HepG2 (cell line): ENCODE data around the gene SLC19A3. TPM values are rescaled to one million over a fixed set of nuclear protein-coding genes. Genes with fewer than 3 reads are reported as not detected.

Experiments
- GFI1 ChIP-seq: sonication (generic); formaldehyde crosslinking; IDR thresholded peaks from 2 replicates; pipeline ENCODE4 v1.5.0; 2020; ENCODE audit warnings: missing genetic modification reagents, mild to moderate bottlenecking, borderline replicate concordance
- MED13 ChIP-seq: sonication (generic); formaldehyde crosslinking; IDR thresholded peaks from 2 replicates; pipeline ENCODE4 v1.5.0; 2020; ENCODE audit warnings: missing genetic modification reagents
- NCOA1 ChIP-seq: sonication (generic); formaldehyde crosslinking; IDR thresholded peaks from 2 replicates; pipeline ENCODE4 v1.9.0; 2021; ENCODE audit warnings: missing genetic modification reagents
- SNAI1 ChIP-seq: sonication (generic); formaldehyde crosslinking; IDR thresholded peaks from 2 replicates; pipeline ENCODE4 v1.5.0; 2020; ENCODE audit warnings: mild to moderate bottlenecking, missing genetic modification reagents, borderline replicate concordance
- TCF7 ChIP-seq: sonication (generic); IDR thresholded peaks from 2 replicates; pipeline ENCODE4 v1.6.1; 2016; ENCODE audit warnings: antibody characterized with exemption, low read depth
- ZFAT ChIP-seq: sonication (generic); formaldehyde crosslinking; conservative IDR thresholded peaks from 2 replicates; pipeline ENCODE4 v1.8.1; 2023; ENCODE audit warnings: missing genetic modification reagents, inconsistent platforms
- ZFP62 ChIP-seq: sonication (generic); formaldehyde crosslinking; IDR thresholded peaks from 2 replicates; pipeline ENCODE4 v1.4.0; 2020; ENCODE audit warnings: missing genetic modification reagents
- ZFP82 ChIP-seq: sonication (generic); formaldehyde crosslinking; IDR thresholded peaks from 2 replicates; pipeline ENCODE4 v1.5.1; 2020; ENCODE audit warnings: mild to moderate bottlenecking, missing genetic modification reagents, borderline replicate concordance
- ZNF230 ChIP-seq: sonication (generic); formaldehyde crosslinking; IDR thresholded peaks from 2 replicates; pipeline ENCODE4 v1.4.0; 2020; ENCODE audit warnings: mild to moderate bottlenecking, missing genetic modification reagents
- ZNF549 ChIP-seq: sonication (generic); formaldehyde crosslinking; IDR thresholded peaks from 2 replicates; pipeline ENCODE4 v1.5.0; 2020; ENCODE audit warnings: missing genetic modification reagents
- ZNF660 ChIP-seq: sonication (generic); formaldehyde crosslinking; IDR thresholded peaks from 2 replicates; pipeline ENCODE4 v1.5.1; 2020; ENCODE audit warnings: mild to moderate bottlenecking, low read depth, missing genetic modification reagents, borderline replicate concordance
- polyA plus RNA-seq, 8 experiments: library from polyadenylated mRNA; depleted of rRNA in 3 of 8; stranded (reverse) in 7 of 8; unstranded in 1 of 8; fragments of >200 nt; fragmentation: Illumina TruSeq in 4 of 8; extraction: Trizol in 4 of 8; gene quantifications; 2 replicates each; pipeline versions ENCODE4 v1.2.1 to v1.2.3, GENCODE V29; 2011 to 2016; ENCODE audit warnings: low read depth in 4 of 8, missing spikeins in 1 of 8, mixed read lengths in 1 of 8; ENCODE audit not compliant: insufficient read depth in 1 of 8
- total RNA-seq, 5 experiments: library from RNA; depleted of rRNA; stranded (reverse); fragments of >200 nt; fragmentation: Illumina TruSeq; extraction: Trizol; gene quantifications; 2 replicates each; pipeline ENCODE4 v1.2.3, GENCODE V29; 2016; ENCODE audit warnings: low read depth in 1 of 5
- TF ChIP-seq, protein P1 (sequence below): sonication (generic); formaldehyde crosslinking; IDR thresholded peaks from 2 replicates; pipeline ENCODE4 v1.4.0; 2020; ENCODE audit warnings: mild to moderate bottlenecking, missing genetic modification reagents, borderline replicate concordance
- TF ChIP-seq, protein P2 (sequence below): IDR thresholded peaks from 2 replicates; pipeline ENCODE4 v1.6.1; 2016; ENCODE audit warnings: missing compliant biosample characterization, missing genetic modification reagents, borderline replicate concordance
- TF ChIP-seq, protein P3 (sequence below): sonication (generic); formaldehyde crosslinking; IDR thresholded peaks from 2 replicates; pipeline ENCODE4 v1.5.0; 2020; ENCODE audit warnings: mild to moderate bottlenecking, missing genetic modification reagents
- TF ChIP-seq, protein P4 (sequence below), 2 experiments: IDR thresholded peaks; 2 replicates each; pipeline ENCODE4 v1.6.1; 2011 to 2012; ENCODE audit warnings: low read length in 2 of 2, borderline replicate concordance in 1 of 2, low read depth in 1 of 2, mild to moderate bottlenecking in 1 of 2, moderate library complexity in 1 of 2

Gene SLC19A3
- total and polyA plus RNA-seq, 2 of the 13 experiments (the other 11 are each of a cell fraction or from before 2014, with no cell fraction given), result 2.3 to 5.2 TPM

DNA sequence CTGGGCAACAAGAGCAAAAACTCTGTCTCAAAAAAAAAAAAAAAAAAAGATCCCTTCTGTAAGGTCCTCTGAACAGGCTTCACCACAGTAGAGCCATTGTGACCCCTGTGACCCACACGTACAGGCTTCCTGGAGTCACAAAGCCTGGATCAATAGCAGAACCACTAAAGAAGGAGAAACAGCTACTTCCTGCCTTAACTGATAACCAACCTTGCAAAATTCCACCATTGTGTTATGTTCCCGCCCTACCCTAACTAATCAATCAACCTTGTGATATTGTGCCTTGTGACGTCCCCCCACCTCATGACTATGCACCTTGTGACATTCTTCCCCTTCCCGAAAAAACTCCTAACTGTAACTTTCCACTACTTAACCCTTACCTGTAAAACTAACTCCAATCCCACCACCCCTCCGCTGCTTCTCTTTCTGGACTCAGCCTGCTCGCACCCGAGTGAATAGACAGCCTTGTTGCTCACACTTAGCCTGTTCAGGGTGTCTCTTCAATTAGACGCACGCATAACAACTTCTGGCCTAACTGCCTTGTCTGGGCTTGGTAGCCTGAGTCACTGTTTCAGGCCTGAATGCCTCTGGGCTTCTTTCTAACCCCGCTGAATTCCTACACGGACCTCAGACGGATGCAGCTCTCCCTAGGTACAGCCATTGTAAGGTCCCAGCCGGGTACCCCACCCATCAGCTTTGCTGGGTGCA lies 41.7 kb upstream of the SLC19A3 start (continued):
- TF ChIP-seq, protein P1, sequence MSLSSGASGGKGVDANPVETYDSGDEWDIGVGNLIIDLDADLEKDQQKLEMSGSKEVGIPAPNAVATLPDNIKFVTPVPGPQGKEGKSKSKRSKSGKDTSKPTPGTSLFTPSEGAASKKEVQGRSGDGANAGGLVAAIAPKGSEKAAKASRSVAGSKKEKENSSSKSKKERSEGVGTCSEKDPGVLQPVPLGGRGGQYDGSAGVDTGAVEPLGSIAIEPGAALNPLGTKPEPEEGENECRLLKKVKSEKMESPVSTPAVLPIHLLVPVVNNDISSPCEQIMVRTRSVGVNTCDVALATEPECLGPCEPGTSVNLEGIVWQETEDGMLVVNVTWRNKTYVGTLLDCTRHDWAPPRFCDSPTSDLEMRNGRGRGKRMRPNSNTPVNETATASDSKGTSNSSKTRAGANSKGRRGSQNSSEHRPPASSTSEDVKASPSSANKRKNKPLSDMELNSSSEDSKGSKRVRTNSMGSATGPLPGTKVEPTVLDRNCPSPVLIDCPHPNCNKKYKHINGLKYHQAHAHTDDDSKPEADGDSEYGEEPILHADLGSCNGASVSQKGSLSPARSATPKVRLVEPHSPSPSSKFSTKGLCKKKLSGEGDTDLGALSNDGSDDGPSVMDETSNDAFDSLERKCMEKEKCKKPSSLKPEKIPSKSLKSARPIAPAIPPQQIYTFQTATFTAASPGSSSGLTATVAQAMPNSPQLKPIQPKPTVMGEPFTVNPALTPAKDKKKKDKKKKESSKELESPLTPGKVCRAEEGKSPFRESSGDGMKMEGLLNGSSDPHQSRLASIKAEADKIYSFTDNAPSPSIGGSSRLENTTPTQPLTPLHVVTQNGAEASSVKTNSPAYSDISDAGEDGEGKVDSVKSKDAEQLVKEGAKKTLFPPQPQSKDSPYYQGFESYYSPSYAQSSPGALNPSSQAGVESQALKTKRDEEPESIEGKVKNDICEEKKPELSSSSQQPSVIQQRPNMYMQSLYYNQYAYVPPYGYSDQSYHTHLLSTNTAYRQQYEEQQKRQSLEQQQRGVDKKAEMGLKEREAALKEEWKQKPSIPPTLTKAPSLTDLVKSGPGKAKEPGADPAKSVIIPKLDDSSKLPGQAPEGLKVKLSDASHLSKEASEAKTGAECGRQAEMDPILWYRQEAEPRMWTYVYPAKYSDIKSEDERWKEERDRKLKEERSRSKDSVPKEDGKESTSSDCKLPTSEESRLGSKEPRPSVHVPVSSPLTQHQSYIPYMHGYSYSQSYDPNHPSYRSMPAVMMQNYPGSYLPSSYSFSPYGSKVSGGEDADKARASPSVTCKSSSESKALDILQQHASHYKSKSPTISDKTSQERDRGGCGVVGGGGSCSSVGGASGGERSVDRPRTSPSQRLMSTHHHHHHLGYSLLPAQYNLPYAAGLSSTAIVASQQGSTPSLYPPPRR (CRISPR knock-in tag), result peak; percentile 72; the same call in 1 of the 2 replicates
- TF ChIP-seq ZFP82 (CRISPR knock-in tag) (0 out of 2 replicates have a peak, but pooled peaks have one; percentile 37), NCOA1 (CRISPR knock-in tag) (no peak), TCF7 (peak; percentile 78), GFI1 (CRISPR knock-in tag) (0 out of 2 replicates have a peak, but pooled peaks have one; percentile 54), MED13 (CRISPR knock-in tag) (0 out of 2 replicates have a peak, but pooled peaks have one; percentile 62), SNAI1 (CRISPR knock-in tag) (peak; percentile 86; the same call in 1 of the 2 replicates), ZNF660 (CRISPR knock-in tag) (no peak), ZFAT (CRISPR knock-in tag) (no peak), ZNF230 (CRISPR knock-in tag) (no peak), ZFP62 (CRISPR knock-in tag) (no peak), ZNF549 (no peak)
- TF ChIP-seq, protein P2, sequence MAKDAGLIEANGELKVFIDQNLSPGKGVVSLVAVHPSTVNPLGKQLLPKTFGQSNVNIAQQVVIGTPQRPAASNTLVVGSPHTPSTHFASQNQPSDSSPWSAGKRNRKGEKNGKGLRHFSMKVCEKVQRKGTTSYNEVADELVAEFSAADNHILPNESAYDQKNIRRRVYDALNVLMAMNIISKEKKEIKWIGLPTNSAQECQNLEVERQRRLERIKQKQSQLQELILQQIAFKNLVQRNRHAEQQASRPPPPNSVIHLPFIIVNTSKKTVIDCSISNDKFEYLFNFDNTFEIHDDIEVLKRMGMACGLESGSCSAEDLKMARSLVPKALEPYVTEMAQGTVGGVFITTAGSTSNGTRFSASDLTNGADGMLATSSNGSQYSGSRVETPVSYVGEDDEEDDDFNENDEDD (CRISPR knock-in tag), result peak; percentile 65; the same call in 1 of the 2 replicates
- TF ChIP-seq, protein P3, sequence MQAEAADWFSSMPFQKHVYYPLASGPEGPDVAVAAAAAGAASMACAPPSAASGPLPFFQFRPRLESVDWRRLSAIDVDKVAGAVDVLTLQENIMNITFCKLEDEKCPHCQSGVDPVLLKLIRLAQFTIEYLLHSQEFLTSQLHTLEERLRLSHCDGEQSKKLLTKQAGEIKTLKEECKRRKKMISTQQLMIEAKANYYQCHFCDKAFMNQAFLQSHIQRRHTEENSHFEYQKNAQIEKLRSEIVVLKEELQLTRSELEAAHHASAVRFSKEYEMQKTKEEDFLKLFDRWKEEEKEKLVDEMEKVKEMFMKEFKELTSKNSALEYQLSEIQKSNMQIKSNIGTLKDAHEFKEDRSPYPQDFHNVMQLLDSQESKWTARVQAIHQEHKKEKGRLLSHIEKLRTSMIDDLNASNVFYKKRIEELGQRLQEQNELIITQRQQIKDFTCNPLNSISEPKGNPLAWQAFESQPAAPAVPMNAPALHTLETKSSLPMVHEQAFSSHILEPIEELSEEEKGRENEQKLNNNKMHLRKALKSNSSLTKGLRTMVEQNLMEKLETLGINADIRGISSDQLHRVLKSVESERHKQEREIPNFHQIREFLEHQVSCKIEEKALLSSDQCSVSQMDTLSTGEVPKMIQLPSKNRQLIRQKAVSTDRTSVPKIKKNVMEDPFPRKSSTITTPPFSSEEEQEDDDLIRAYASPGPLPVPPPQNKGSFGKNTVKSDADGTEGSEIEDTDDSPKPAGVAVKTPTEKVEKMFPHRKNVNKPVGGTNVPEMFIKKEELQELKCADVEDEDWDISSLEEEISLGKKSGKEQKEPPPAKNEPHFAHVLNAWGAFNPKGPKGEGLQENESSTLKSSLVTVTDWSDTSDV (CRISPR knock-in tag), result 0 out of 2 replicates have a peak, but pooled peaks have one; percentile 22
- TF ChIP-seq, protein P4, sequence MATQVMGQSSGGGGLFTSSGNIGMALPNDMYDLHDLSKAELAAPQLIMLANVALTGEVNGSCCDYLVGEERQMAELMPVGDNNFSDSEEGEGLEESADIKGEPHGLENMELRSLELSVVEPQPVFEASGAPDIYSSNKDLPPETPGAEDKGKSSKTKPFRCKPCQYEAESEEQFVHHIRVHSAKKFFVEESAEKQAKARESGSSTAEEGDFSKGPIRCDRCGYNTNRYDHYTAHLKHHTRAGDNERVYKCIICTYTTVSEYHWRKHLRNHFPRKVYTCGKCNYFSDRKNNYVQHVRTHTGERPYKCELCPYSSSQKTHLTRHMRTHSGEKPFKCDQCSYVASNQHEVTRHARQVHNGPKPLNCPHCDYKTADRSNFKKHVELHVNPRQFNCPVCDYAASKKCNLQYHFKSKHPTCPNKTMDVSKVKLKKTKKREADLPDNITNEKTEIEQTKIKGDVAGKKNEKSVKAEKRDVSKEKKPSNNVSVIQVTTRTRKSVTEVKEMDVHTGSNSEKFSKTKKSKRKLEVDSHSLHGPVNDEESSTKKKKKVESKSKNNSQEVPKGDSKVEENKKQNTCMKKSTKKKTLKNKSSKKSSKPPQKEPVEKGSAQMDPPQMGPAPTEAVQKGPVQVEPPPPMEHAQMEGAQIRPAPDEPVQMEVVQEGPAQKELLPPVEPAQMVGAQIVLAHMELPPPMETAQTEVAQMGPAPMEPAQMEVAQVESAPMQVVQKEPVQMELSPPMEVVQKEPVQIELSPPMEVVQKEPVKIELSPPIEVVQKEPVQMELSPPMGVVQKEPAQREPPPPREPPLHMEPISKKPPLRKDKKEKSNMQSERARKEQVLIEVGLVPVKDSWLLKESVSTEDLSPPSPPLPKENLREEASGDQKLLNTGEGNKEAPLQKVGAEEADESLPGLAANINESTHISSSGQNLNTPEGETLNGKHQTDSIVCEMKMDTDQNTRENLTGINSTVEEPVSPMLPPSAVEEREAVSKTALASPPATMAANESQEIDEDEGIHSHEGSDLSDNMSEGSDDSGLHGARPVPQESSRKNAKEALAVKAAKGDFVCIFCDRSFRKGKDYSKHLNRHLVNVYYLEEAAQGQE (IDR thresholded peaks at IDR 0.05; ENCODE audit: borderline replicate concordance in 1 of 2, low read depth in 1 of 2, low read length in 2 of 2), result no peak
